NCI-H524 (cell line): ENCODE measurements around the gene VAV2.
"Not testable (repeated sequence)": the region's sequence is repeated elsewhere in the genome, so short reads cannot be mapped to it uniquely, and the experiment has no call there.

Experiments used
- DNase-seq, 2 experiments: peaks; one replicate each; lab custom pipeline; 2025; lab: John Stamatoyannopoulos, UW

VAV2 gene

GRCh38 chr9:133769511-133770075 lies 222.5 kb downstream of the VAV2 start:
- DNase-seq, result no peak

DNA sequence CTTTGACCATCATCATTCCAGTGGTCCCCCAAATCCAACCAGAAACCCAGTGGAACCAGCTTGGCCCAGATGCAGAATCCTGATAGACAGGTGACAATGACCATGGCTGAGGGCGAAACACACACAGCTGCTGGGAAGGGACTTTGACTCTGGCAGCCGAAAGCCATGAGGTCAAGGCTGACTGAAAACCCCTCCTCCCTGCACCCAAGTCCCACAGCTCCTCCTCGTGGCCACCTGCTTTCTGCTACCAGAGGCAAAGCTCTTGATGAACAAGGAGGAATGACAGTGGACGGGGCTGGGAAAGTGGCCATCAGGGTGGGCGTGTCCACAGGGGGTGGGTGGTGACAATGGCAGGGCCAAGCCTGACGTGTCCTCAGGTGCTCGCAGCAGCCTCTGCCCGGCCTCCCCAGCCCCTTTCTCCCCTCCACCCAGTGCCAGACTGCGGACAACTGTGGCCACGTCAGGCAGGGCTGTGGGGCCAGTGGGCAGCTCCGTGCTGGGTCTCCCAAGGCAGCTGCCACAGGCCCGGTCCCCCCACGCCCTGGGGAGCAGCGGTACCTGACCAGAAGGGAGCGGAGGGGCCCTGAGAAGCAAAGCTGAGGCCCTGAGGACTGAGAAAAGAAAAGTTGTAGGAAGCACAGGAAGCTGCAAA lies 223.1 kb downstream of the VAV2 start:
- peak in 1 of 2 experiments; percentile 51 for DNase-seq

GRCh38 chr9:133768371-133768858 lies 223.7 kb downstream of the VAV2 start:
- no peak for DNase-seq

DNA sequence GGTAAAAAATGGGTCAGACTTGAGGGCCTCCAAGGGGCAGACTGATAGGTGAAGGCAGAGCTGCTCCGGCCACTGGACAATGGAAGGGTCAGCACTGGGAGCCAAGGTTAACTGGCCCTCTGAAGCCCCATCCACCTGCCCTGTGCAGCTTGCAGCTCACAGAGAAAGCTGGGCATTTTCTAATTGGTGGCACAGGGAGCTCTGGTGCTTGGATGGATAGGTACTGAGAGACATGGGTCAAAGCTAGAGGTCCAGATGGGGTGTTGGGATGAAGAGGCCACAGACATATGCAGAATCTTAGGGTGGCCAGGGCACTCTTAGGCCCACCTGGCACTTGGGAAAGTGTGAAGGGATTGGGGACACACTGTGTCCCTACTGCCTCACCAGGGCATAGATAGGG lies 224.5 kb downstream of the VAV2 start:
- DNase-seq, result no peak

GRCh38 chr9:133767008-133767407 lies 225.1 kb downstream of the VAV2 start:
- DNase-seq, result no peak

- not testable (repeated sequence) for DNase-seq
These were observed 225.9 kb downstream of the VAV2 start for GRCh38 chr9:133766234-133766633.

GRCh38 chr9:133763272-133764183 lies 228.6 kb downstream of the VAV2 start:
- no peak for DNase-seq

DNA sequence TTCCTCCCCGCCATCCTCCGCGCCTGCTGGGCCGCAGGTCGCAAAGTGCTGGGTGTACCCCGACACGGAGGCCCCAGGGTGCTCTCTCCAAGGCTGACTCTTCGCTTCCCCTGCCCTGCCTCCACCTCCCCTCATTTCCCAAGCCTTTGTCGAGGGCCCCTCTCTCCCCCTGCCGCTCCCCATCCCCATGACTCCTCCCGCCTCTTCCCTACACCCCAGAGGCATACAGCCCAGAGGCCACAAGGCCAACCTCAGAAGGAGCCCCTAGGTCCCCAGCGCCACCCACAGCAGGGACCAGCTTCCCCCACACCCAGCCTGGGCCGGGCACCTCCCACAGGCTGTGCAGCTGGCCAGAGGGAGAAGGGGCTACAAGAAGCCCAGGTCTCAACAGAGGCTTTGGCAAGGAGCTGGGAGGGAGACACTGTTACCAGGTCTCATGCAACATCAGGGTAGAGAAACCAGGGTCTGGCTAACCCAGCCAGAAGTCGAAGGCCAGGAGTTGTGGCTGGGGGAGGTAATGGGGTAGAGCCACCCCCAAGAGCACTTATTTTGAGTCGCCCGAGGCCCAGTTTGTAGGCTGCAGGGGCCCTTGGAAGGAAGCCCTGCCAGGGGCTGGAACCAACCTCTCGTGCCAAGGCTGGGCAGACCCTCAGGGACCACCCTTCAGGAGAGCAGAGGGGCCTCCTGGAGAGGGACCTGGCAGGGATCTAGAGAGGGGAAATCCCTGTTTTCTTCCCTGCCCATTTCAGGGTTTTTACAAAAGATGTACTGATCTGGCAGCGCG lies 229.4 kb downstream of the VAV2 start:
- DNase-seq, result no peak

DNA sequence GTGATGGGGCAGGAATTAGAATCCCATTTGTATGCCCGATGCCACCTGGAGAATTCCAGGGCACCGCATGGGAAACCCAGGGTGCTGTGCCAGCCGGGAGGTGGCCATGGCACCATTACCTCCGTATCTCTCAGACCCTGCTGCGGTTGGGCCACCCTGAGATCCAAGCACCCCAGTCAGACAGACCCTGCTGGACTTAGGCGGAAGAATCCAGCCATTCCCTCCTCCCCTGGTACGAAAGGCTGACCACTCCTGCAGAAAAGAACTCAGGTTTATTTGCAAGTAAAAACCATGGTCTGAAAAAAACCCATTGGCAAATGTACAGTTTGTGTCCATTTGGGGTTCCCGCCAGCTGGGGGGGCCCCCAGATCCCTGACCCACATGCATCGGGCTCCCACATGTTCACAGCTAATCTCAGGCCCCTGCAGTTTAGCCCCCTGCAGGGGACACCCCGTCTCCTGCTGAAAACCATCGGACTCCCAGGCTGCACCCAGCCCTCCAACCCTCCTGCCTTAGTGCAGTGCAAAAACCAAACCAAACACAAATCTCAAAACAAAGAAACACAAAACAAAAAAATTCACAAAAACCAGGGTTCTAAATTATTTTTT lies 230.4 kb downstream of the VAV2 start:
- DNase-seq, result no peak

GRCh38 chr9:133760713-133761290 lies 231.3 kb downstream of the VAV2 start:
- DNase-seq, result no peak

GRCh38 chr9:133759946-133760345 lies 232.2 kb downstream of the VAV2 start:
- no peak for DNase-seq

DNA sequence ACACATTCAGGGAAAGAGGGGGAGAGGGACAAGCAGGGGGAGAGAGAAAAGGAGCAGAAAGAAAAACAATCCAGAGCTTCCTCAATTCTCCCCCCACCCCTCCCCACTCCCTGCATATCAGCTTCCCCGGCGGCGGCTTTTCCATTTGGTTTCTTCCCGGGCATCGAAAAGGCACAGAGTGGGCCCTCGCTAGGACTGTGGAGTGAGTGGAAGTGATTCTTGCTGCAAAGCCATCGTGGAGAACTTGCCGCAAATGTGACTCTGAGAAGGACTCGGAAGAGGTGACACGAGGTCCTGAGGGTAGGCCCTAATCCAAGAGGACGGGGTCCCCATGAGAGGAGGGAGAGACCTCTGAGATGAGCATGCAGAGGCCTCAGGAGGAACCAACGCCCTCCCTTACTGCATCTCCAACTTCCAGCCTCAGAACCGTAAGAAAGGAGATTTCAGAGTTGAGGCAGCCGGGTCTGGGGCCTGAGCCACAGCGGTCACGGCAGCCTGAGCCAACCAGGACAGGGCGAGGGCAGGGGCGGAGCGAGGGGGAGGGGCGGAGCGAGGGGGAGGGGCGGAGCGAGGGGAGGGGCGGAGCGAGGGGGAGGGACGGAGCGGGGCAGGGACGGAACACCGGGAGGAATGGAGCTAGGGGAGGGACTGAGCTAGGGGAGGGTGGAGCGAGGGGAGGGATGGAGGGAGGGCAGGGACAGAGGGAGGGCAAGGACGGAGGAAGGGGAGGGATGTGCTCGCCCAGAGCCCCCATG lies 232.8 kb downstream of the VAV2 start:
- no peak for DNase-seq

DNA sequence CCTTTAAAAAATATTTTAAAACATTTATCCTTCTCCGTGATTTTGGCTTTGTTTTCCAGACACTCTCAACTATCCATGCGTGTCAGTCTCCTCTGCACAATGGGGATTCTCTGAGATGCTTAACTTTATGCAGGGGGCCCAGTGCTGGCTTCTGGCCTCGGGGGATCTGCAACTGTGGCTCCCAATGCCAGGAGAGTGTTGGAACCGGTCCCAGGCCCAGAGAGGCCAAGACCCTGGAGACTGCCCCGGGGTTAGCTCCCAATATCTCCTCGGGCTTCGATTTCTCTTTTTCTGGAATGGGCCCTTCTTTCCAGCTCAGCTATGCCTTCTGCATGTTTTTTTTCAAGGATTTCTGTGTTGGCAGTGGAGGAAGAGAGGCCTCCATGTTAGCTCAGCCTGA lies 233.9 kb downstream of the VAV2 start:
- DNase-seq, result no peak

DNA sequence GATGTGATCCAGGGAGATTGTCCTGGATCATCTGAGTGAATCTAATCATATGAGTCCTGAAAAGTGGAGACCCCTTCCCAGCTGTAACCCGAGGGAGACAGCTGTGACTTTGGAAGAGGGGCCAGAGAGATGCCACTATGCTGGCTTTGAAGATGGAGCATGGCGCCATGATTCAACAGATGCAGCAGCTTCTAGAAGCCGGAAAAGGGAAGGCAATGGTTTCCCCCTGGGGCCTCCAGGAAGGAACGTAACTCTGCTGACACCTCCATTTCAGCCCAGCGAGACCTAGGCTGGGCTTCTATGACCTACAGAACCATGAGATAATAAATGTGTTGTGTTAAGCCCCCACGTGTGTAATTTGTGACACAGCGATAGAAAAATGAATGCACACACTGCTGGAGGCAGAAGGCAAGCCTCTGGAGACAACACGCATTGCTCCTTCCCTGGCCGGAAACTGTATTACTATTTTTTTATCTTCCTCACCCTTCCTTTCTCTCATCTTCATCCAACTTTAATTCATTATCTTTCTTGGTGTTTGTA lies 237.4 kb downstream of the VAV2 start:
- DNase-seq, result no peak

DNA sequence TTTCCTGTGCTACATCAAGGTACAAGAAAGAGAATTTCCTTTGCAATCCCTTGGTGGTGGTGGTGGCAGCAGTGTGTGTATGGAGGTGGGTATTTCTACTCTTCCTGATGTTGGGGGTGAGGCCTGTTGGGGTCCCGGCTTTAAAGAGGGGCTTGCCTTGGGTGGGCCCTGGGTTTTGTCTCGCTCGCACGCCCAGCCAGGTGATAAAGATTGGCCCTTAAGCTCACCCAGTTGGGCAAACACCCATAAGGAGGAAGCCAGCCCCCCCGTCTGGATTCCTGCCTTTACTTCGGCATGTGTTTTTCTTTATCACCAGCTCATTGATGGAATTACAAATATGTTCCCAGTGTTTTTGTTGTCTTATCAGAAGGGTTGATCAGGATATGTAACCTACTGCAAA lies 237.9 kb downstream of the VAV2 start:
- no peak for DNase-seq

GRCh38 chr9:133752739-133753446 lies 239.2 kb downstream of the VAV2 start:
- no peak for DNase-seq

DNA sequence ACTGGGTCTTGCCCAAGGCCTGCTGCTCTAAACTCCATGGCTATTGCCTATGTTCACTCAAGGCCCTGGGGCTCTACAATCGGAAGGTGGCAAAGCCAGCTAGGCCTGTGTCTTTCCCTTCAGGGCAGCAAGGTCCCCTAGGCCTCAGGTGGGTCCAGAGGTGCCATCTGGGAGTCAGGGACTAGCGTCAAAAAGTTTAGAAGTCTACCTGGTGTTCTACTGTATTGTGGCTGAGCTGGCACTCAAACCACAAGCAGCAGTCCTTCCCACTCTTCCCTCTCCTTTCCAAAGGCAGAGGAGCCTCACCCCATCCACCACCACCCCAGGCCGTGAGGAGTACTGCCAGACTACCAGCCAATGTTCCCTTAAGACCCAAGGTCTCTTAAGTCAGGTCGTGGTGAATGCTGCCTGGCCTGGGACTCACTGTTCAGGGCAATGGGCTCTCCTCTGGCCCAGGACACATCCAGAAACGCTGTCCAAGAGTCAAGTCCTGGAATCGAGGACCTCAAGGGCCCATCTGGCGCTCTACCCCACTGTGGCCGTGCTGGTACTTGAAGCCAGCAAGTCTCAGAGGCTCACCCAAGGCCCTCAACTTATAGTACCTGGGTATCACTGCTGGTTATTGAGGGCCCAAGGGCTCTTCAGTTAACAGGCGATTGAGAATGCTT lies 241.0 kb downstream of the VAV2 start:
- DNase-seq, result no peak

DNA sequence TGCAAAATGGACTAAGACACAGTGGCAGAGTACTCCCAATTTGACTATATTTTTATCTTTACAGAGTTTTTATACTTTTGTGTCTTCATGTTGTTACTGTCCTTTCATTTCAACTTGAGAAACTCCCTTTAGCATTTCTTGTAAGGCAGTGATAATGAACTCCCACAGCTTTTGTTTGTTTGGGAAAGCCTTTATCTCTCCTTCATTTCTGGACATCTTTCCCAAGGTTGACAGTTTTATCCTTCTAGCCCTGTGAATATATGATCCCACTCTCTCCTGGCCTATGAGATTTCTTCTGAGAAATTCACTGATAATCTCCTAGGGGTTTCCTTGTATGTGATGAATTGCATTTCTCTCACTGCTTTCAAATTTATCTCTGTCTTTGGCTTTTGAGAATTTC lies 244.8 kb downstream of the VAV2 start:
- DNase-seq, result no peak

- not testable (repeated sequence) for DNase-seq
These were observed 247.6 kb downstream of the VAV2 start for GRCh38 chr9:133744528-133744927.
